Stimulated activated CD8-positive, alpha-beta memory T cell treated with anti-CD3 and anti-CD28 coated beads, Interleukin-4, amount 100 ng/mL, for 48 hours (primary cell): Measurements from ENCODE around the gene FAM174B.
"Not testable (repeated sequence)": the region's sequence is repeated elsewhere in the genome, so short reads cannot be mapped to it uniquely, and the experiment has no call there.

ENCODE experiments used
- DNase-seq: peaks from one replicate; pipeline ENCODE4 v3.0.0-alpha.2; 2020

The FAM174B gene

DNA sequence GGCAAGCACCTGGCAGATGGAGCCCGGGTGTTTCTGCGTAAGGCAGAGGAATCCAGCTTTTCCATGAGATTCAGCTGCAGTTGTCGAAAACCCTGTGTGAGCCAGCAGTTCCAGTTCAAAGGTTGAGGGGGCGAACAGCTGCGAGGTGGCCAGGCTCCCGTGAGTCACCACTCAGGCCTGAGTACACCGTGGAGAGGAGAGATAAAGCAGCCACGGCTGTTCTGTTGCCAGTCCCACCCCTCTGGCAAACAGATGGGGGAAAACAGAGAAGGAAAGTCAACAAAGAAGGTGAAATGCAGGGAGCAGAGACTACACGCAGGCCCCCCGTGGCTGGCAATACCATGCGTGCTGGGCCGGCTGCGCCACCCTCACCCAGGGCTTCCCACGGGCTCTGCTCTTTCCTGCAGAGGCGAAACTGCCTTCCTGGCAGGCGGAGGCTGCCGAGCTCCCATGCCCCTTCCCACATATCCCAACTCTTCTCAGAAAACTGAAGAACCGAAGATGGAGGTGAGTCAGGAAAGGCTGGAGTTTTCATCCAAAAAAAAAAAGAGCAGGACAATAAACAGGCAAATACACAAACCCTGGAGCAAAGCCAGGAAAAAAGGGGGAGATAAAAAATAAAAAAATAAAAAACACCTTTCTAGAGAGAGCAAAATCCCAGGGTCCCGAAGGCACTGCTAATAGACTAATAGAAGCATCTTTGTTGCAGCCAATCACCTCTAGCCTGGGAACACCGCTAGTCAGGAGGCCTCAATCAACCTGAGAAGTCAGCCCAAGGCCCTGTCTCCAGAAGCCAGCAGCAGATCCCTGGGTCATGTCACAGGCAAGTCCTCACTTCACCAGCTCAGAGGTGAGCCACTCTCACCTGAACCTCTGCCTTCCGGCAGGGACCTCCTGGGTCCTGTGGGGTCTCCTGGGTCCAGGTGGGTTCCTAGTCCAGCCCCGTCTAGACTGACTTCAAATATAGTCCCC is 37.7 kb downstream of the FAM174B start:
- no peak for DNase-seq

DNA sequence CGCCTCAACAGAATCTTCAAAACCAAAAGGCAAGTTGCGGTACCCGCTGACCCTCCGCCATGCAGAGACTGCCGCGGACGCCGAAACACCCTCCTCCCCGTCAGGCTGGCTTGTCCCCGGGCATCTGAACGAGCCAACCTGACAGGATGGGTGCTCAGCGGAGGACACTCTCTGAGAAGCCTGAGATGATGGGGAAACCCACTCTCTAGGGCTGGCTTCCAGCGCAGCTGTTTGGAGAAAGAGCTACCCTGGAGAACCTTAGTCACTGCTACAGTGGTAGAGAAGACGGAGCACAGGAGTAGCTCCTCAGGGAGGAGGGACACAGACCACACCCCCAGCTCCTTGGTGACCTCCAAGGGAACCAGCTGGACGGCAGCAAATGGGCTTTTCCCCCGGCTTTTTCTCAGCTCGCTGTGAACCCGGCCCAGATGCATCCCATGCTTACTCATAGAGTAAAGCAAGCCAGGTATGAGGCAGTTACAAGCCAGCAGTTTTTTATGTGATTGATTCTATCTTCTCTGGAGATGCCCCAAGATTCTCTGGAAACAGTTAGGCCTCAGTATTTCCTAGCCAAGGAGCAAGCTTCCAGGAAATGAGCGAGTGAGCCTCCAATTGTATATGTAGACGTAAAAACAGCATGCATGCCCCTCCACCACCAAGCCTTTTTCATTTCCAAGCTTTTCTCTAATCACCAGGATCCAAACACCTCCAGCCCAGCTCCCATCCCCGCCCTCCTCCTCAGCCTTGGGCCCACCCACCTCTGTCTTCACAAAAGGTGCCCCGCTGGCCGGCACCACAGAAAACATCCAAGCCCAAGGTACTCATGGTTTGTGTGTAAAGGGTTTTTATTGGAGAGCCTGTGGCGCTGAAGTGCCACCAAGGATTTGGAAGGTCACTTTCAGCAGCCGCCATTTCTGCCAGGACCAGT is 38.7 kb downstream of the FAM174B start:
- no peak for DNase-seq

DNA sequence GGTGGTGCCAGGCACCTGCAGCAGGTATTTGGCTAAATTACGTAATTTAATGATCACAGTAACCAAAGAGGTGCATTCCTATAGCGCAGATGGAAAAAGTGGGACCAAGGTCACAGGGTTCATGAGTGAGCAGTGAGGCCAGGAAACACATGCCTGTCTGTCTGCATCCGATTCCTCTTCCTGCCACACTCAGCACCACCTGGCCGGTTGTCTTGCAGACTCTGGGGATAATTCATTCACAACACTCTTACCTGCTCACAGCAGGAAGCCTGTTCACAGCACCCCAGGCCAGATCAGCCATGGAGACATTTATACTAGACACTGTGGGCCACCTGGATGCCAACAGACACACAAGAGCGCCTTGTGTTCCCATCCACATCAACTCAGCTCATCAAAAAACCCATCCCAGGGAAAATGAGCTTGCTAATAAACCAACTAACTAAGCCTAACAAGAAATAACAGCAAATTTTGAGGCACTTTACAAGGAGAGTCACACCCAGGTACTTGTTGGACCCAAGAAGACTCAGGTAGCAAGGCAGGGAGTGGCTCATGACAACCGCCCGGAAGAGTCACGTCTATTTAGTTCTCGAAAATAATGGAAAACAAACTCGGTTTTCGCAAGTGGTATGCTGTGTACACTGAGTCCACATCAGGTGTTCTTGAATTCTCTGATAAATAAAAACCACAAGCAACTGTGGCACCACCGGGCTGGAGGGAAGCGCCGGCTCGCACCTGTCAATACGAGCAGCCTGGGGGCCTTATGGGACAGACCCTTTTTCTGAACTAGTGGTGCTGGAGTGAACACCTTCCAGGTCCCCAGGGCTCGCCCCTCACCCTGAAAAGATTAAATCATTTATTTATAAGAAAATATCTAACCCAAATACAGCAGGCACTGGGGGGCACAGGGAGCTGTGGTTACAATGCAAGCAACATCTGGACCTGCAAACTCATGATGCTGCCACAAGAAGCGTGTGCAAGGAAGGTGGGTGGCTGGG is 40.5 kb downstream of the FAM174B start:
- no peak for DNase-seq

DNA sequence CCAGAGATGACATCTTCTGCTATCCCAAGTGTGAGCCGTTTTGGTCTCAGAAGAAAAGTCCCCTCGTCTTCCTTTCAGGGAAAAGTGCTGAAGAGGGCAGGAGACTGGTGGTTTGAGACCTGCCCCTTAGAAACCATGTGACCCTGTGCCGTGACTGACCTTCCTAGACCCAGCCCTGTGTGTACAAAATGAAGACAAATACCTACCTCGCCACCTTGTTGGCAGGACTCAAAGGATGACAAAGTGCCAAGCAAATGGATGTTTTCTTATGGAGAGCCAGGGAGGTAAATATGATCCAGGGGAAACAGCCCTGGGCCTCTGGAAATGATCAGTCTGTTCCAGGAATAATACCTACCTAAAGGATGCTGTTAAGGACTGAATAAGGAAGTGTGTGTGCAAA is 41.3 kb downstream of the FAM174B start:
- DNase-seq: no peak

DNA sequence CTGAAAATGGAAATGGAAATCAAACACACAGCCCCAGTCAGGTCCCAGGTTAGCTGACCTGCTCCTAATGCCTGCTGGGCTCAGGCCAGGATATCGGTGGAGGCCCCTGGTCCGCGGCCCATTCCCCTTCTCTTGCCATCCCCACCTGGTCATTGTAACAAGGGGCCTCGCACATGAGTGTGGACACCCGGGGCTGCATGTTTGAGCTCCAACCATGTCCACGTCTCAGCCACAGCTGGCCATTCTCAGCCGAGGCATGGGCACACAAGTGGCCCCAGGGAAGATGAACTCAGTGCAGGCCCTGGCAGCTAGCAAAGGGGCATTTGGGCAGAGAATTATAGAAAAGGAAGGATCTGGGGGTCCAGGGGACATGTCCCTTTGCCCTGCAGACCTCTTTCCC is 41.7 kb downstream of the FAM174B start:
- no peak for DNase-seq

DNA sequence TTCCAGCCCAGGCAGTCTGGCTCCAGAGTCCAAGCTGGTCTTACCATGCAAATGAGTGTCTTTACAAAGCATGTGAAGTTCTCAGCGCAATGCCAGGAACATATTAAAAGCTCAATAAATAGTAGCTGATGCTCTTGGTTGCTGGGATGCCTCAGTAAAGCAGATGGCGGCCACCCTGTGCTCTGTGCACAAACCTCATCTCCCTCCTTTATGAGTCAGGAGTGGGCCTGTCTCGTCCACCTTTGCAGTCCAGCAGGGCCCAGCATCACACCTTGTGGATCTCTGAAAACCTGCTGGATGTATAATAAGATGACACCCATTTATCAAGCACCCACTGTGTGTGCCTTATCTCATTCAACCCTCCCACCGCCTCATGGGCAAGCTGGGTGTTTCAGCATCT is 42.7 kb downstream of the FAM174B start:
- no peak for DNase-seq

DNA sequence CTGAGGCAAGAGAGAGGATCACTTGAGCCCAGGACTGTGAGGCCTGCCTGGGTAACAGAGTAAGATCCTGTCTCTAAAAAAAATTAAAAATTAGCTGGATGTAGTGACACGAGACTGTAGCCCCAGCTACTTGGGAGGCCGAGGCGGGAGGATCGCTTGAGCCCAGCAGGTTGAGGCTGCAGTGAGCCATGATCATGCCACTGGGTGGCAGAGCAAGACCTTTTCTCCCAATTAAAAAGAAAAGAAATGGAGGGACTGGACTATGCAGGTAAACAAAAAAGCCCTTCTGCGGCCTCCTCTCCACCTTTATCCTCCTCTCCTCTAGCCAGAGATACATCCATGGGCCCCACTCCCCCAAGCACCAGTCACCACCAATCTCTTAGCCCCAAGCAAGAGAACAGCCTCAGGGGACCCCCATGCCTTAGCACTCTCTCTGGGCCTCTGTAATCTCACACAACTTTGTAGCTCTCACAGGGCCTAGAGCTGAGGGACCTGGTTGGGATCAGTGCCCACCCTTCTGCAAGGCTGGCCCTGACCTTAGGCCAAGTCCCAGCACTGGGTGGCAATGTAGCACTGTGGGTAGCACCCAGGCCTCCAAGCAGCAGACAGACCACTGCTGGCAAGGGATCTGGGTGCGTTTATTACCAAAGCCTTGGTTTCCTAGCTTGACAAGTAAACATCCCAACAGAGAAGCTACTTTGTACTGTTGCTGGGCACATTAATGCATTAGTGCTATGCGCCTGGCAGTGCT is 43.4 kb downstream of the FAM174B start:
- DNase-seq: no peak

DNA sequence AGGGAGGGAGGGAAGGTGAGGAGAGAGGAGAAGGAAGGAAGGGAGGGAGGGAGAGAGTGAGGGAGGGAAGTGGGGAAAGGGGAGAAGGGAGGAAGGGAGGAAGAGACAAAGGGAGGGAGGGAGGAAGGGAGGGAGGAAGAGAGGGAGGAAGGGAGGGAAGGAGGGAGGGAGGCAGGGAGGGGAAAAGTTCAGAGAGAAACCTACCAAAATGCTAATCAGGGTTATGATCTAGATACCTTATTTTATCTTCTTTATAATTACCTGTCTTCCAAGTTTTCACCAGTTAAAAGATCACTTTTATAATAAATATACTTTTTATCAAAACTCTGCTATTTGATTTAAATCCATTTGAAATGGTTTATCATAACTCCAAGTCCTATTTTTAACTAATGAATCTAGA is 44.4 kb downstream of the FAM174B start:
- DNase-seq: no peak

DNA sequence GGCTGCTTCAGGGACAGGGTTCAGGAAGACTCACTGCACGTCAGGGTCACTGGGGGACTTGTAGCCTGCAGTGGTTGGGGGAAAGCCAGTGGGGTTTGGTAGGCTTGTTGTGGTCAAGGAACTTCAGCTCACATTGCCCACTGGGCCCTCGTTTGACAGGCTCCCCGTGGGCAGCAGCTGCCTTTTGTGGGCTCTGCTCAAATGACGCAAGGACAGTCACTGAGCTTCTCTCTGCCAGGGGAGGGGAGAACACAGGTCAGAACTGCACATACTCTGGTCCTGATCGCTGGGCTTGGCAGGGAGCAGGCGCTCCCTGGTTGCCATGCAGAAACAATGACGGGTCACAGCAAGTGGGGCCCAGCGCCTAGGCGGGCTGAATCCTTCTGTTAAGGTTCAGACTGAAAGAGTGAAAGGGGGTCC is 45.5 kb downstream of the FAM174B start:
- no peak for DNase-seq

DNA sequence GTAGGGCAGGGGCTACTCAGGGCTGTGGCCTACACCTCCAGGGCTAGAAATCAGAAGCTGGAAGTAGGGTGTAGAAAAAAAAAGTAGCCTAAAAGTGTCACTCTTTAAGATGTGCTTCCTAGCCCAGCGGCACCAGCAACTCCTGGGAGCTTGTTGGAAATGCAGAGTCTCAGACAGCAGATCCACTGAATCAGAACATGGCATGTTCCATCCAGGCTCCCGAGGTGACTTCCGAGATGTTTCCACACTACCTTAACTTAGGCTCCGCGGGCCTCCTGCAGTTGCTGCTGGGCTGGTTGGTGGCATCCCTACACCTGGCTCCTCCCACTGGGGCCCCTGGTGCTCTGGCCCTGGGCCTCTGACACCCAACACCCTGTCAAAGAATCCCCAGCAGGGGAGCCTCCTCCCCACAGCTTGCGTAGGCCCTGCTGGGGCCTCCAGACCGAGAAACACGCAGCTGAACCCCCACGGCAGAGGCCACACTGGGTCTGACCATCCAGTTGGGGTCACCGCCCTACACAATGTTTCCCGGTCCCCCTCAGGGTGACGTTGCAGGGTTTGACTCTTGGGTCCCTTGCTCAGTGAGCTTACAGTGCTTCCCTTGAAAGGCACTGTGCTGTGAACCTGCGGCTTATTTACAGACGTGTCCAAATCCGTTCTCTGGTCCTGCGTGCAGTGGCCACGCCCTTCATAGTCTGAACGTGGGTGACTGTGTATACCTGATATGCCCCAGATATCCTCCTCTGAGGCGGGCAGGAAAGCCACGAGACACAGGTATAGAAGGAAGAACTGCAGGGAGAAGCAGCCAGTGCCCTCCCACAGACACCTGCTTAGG is 46.5 kb downstream of the FAM174B start:
- DNase-seq: no peak

DNA sequence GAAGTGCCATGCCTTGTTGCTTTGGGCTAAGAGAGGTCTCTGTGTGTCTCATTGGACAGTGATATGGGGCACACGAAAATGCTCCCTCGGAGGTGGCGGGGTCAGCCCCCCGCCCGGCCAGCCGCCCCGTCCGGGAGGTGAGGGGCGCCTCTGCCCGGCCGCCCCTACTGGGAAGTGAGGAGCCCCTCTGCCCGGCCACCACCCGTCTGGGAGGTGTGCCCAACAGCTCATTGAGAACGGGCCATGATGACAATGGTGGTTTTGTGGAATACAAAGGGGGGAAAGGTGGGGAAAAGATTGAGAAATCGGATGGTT is 48.8 kb downstream of the FAM174B start:
- DNase-seq: not testable (repeated sequence)

DNA sequence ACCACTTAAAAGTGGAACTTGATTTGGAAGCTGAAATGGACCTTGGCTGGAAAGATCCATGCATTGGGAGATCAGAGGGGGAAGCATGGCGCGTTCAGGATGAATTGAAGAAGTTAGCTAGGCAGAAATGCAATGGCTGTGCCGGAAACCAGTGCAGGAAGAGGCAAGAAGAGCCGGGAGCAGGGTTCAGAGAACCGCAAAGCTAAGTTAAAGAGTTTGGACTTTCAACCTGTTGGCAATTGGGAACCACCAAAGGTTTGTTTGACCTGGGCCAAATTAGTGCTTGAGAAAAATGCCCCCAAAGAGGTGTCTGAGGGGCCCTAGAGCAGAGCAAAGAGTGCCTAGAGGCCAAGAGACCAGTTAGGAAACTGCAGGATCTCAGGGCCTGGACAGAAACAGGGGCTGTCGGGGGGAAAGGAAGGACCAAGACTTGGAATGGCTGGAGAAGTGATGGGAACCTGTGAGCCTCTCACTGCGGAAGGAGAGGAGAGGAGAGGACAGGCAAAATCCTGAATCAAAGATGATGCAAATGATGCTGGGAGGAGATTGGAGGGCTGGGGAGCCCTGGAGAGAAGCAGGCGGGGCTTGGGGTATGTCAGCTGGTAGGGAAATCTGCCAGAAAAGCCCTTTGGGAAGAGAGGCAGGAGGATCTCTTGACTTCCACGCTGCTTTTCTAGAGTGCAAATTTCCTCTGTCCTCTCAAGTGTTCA is 49.3 kb downstream of the FAM174B start:
- no peak for DNase-seq

DNA sequence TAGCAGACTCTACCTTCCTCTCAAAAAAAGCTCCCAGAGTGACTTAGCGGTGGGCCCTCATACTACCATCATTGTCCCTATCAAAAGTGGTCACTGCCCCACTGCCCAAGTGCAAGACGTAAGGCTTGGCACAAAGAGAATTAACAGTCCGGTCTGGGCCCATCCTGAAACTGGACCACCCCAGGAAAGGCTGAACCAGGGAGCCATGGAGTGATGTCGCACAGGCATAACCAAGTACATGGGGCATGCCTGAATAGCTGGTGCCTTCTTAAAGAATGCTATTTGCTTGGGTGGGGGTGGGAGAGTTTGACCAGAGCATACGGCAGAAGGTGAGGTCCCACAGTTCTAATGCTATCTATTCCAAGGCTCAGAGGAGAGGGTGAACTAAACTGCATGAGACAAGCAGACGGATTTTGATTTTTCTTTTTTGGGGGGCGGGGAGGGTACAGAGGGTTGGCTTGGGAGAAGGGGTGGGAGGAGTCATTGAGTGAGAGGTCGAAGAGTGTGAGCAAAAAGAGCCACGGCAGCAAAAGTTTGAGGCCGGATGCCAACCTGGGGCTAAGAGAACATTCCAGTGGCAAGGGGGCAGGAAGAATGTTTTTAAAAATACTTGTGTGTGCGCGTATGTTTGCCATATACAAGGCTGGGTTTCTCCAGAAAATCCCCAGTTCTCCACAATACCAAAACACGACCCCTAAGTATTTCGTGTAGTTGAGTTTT is 50.2 kb downstream of the FAM174B start:
- no peak for DNase-seq

DNA sequence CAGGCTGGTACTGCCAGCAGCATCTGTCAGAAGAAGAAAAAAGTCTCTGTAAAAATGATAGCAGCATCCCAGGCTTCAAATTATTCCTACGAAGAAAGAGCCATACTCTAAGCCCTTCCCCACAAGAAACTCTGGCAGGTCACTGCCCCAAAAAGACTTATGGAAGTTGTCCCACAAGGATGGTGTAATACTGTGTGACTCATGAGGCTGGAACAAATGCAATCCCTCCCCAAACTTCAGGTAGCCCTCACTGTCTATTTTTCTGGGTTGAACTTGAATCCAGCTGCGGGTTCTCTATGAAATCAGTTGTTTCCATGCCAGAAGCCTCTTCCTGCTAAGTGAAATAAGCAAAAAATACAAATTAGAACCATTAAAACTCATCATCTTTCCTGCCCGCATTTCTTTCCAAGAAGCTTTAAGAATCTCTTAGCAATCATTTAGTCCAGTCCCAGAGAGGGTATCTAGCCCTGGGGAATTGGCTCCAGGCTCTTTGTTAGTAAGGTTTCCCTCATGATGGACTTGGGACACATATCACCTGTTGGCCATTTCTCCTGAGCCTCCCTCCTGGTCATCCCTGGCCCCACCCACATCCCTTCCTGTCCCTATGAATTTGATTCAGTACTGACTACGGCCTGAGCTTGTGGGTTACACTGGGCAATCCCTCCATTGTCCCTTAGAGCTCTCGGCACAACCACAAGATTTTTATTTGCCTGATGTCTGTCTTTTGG is 51.7 kb downstream of the FAM174B start:
- DNase-seq: no peak

DNA sequence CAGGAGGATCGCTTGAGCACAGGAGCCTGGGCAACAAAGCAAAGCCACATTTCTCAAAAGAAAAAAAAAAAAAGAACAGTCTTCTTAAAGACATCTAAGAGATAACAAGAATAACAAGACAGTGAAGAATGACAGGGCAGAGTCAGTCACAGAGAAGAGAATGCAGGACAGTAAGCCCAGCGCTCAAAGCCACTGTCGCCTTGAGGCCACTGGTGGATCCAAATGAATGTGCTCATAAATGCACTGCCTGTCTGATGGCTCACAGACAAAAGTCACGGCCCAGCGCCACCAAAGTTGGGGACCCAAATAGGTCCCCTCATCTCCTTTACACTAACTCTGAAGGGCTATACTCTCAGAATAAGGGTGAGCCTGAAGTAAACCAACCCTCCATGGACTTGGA is 52.3 kb downstream of the FAM174B start:
- no peak for DNase-seq

DNA sequence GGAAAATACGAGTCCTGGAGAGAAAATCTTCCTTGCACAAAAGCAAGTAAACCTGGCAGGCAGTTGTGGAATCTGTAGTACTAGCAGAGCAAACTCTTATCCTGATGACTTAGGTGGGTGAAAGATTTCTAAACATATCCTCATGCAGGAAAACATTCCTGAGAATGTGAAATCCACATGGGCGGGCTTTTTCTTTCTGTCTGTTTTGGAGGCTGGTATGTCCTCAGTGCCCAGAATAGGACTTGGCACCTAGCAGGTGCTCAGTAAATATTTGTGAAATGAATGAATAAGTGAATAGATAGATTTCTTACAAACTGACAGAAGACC is 53.3 kb downstream of the FAM174B start:
- no peak for DNase-seq

DNA sequence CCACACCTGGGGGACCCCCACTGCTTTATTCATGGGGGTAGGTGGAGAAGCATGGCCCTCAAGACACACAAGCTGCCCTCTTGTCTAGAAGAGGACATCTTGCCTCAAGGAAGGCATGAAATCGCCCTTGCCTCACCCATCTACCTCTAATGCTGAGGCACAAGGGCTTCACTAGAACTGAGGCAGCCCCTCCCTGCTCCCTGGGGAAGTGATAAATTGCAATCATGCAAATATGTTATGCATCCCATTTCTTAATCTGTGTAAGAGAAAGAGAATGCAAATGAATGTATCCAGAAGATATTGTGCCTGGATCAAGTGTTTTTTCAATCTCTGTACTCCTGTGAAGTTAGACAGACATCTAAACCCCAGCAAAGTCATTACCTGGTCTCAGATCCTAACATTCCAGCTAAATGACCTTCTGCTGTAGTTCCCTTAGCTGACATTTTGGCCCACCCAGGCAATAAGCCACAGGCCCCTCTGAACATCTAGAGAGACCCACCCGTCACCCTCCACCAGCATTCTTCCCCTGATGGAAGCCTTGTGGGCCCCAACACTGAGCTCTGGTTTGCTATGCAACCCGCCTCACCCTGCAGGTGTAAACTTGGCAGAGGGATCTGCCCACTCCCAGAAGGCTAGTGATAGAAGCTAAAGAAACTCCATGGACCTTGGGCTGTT is 53.8 kb downstream of the FAM174B start:
- no peak for DNase-seq

DNA sequence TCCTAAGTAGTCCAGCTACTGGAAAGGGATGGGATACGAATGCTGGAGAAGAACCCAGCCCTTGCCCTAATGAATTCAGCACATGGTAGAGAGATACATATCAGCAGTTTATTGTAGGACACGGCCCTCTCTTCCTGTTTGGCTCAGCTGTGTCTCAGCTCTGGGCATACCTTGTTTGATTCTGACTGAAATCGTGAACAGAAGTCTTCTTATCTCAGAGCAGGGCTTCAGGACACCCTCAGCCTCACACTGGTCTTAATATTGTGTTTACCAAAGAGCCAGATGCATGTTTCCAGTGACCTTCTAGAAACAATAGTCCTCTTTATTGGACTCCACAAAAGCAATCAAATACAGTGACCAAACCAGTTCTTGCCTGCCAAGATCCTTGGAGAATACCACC is 54.7 kb downstream of the FAM174B start:
- no peak for DNase-seq
